SKM-1 treated with dmso at 0.1 percent for 144 hours (cell line): ENCODE data around the gene OR13A1.
"Not testable (repeated sequence)": the region's sequence is repeated elsewhere in the genome, so short reads cannot be mapped to it uniquely, and the experiment has no call there.

Experiments used
- DNase-seq: peaks from one replicate; lab custom pipeline; 2025; ENCODE audit not compliant: unreplicated experiment; lab: John Stamatoyannopoulos, UW

Gene OR13A1

GRCh38 chr10:45282061-45282460 is 33.3 kb downstream of the OR13A1 start:
- no peak for DNase-seq

DNA sequence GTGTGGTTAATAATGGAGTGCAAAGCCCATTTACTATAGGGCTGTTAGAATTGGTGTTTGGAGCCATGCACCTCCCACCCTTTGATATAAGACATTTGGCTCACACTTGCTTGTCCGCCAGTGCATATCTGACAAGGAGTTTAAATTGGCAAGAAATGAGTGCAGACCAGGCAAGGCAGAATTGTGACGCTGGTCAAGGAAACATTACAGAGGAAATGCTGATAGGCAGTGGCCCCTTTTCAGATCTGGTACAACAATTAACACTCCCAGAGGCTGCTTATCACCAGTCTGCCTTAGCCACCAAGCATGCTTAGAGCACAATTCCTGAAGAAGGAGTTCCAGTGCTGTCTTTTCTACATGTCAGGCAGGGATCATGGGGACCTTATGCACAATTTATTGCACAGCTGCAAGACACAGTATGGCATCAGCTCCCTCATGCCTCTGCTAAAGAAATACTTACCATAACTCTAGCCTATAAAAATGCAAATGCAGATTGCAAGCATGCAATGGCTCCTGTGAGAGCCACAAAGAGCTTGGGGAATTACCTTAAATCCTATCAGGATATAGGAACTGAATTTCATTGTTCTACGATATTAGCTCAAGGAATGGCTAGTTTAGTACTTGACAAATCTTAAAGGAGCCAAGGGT is 35.2 kb downstream of the OR13A1 start:
- no peak for DNase-seq

DNA sequence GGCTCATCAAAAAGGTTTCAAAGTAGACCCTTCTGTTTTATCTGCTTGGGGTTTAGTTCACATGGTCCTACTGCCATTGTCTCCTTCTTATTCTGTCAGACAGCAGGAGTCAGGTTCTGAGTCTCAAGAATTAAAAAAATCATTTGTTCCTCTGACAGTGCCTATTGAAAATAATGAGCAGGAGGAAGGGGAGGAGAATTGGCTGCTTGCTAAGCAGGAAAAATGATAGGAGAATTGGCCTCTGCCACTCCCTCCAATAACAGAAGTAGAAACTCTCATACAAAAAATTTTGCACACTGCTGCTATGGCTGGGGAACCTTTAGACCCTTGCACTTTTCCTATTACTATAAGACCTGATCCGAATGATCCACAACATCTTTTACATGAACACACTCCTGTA is 35.7 kb downstream of the OR13A1 start:
- no peak for DNase-seq

DNA sequence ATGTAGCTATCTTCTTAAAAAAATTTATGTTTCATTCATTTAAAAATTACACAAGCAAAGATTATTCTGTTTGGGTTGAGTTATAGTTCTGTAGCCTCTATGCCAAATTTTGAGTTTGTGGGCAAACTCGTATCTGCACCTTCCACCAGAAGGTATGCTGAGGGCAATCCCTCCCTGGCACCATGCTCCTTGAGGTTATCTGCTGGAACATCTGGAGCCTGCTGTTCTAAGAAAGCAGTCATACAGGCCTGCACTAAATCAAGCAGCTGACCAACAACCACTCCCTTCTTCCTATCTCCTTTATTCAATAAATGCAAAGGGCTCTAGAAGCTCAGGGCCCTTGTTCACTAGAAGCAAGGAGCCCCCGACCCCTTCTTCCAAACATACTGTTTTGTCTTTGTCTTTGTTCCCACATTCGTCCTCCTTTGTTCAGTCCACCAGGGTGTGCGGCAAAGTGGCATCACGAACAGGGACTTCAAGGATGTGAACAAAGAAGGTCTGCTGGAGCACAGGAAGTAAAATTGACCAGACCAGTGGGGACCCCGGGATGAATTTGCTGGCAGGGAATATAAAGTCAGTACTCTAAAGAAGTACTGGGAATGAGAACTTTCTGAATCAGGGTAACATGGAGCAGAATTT is 36.4 kb downstream of the OR13A1 start:
- no peak for DNase-seq

GRCh38 chr10:45276146-45276545 is 39.3 kb downstream of the OR13A1 start:
- DNase-seq: not testable (repeated sequence)

GRCh38 chr10:45274364-45274763 is 41.0 kb downstream of the OR13A1 start:
- DNase-seq: no peak

DNA sequence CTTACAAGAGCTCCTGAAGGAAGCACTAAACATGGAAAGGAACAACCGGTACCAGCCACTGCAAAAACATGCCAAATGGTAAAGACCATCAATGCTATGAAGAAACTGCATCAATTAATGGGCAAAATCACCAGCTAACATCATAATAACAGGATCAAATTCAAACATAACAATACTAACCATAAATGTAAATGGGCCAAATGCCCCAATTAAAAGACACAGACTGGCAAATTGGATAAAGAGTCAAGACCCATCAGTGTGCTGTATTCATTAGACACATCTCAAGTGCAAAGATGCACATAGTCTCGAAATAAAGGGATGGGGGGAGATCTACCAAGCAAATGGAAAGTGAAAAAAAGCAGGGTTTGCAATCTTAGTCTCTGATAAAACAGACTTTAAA is 47.6 kb downstream of the OR13A1 start:
- DNase-seq: not testable (repeated sequence)

DNA sequence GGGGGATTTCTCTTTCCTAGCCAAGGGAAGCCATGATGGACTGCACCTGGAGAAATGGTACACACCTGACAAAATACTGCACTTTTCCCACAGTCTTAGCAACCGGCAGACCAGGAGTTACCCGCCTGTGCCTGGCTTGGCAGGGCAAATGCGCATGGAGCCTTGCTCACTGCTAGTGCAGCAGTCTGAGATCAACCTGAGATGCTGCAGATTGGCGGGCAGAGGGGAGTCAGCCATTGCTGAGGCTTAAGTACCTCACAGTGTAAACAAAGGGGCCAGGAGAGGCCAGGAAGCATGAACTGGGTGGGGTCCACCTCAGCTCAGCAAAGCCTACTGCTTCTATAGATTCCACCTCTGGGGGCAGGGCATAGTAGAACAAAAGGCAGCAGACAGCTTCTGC is 49.4 kb downstream of the OR13A1 start:
- DNase-seq: no peak

DNA sequence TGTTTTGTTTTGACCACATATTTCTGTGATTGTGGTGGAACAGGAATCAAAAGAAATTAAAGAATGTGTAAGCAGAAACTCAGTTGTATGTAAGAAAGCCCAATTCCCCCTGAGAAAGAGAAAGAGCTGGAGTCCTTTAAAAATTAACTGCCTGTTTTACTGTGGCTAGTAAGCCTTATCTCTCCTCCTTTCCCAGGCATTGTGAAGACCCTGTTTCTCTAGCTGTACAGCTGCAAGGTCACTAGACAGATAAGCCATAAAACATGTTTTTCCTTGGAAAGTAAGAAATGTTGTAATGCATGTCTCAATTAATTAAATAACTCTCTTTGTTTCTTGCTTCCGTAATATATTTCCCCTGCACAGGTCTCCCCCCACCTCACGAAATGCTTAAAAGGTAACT is 53.5 kb downstream of the OR13A1 start:
- no peak for DNase-seq

GRCh38 chr10:45261243-45261775 is 54.1 kb downstream of the OR13A1 start:
- DNase-seq: no peak

GRCh38 chr10:45260635-45261034 is 54.8 kb downstream of the OR13A1 start:
- not testable (repeated sequence) for DNase-seq

- not testable (repeated sequence) for DNase-seq
Measured at GRCh38 chr10:45259786-45260495, 55.5 kb downstream of the OR13A1 start.

DNA sequence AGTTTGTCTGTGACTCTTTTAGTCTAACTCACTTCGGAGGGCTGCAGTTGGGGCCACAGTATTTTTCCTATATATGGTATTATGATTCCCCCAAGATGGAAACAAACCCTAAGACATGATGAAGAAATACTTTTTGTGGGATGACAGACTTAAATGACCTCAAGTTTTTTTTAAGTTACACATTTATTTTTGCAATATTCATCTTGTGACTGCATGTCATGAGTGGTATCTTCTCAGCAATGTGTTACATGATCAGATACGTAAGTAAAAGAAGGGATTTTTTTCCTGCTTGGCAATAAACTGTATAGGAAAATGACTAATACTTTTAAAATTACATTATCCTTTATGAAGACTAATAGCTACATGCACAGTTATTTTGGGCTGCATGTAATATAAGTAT is 57.8 kb downstream of the OR13A1 start:
- no peak for DNase-seq

DNA sequence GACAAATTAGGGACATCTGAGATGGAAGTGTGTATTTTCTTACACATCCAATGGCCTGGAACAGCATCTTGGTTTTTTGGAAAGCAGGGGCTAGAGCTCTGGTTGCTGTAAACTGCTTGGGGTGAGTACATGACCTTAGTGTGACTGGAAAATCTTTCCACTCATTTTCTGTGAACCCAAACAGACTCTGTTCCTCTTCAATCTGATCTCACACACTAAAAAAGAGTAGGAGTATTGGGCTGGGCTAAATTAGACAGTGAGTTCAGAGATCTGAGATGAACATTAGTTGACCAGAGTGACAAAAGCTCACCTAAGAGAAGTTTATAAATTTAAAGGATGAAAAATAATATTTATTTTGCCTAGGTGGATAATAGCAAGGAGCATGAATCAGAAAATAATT is 59.2 kb downstream of the OR13A1 start:
- DNase-seq: no peak

DNA sequence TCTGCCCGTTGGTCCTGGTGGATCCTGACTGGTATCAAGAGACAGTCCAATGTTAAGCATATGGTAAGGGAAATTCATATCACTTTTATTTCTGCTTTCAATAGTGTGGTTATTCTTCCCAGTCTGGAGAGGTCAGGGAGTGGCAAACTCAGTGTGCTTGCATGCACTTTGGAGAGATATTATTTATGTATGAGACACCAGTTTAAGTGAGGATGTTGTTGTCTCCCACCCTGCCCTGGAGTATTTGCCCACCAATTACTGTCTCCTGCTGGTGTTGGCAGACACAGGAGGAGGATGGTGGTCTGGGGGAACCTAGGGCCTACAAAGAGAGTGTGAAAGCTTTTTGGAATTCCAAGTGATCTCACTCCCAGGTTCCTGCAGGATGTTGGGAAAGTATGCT is 59.7 kb downstream of the OR13A1 start:
- DNase-seq: no peak

- no peak for DNase-seq
Measured at GRCh38 chr10:45254892-45255291, 60.5 kb downstream of the OR13A1 start.

GRCh38 chr10:45253183-45253914 is 62.1 kb downstream of the OR13A1 start:
- no peak for DNase-seq
